Adipose tissue (tissue), 3 donors: Measurements from ENCODE around the gene TRMT11. TPM values are rescaled to one million over a fixed set of nuclear protein-coding genes. Genes with fewer than 3 reads are reported as not detected.
"Not testable (repeated sequence)": the region's sequence is repeated elsewhere in the genome, so short reads cannot be mapped to it uniquely, and the experiment has no call there.

ENCODE experiments used
- H3K27ac ChIP-seq: one replicate; pipeline ENCODE4 v1.5.1; 2013; ENCODE audit warnings: low read depth, low read length
- WGBS, 3 donors: extraction: QIAGEN DNeasy Blood & Tissue Kit; methylation state at CpG; one replicate each; pipeline ENCODE4 v1.1.7; 2013; 5-methylcytosine and 5-hydroxymethylcytosine counted together
- polyA plus RNA-seq, 3 donors: library from polyadenylated mRNA; stranded (reverse); fragments of 200-250 nt; gene quantifications; one replicate each; pipeline ENCODE4 v1.2.3, GENCODE V29; 2013
- donor health status: healthy with polysubstance abuse.
- donor health status: Bipolar disorder and iron deficiency.
- donor health status: healthy.

TRMT11 gene
- 10 to 100 TPM in 1 of 3 donors, 1 to 10 TPM in 2; 5.7 to 11.2 (median 8.2) TPM for polyA plus RNA-seq

GRCh38 chr6:125986301-125987025, at the start of gene TRMT11:
TRMT11 (plus strand) TSS chr6:125986540; CDS start chr6:125986551, 11 bp downstream.
- no peak within 1 kb of the TSS for H3K27ac ChIP-seq
- 0 to 1% (median 1%) methylated on average over 52 of the region's 52 CpGs for WGBS, 3 donors

GRCh38 chr6:125939026-125939425, 47.3 kb upstream of the TRMT11 start:
- WGBS, 3 donors, result 64 to 89% (median 88%) methylated on average over 1 of the region's 1 CpG

DNA sequence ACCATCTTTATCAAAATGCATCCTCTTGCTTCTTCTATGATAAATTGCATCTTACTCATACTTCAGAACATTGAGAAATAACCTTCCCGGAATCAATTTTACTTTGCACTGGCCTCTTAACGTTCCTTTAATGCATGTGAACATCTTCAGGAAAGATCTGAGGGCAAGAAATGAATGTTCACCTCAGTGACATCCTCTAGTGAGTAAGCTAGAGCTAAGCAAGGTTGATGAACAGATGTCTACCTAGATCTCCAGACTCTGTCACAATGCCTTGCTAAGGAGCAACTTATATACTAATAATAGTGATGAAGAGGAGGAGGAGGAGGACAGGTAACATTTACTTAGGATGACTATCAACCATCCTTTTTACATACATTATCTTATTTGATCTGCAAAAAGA, 46.5 kb upstream of the TRMT11 start:
- no peak overlapping the region for H3K27ac ChIP-seq
- WGBS, 3 donors, result 78 to 86% (median 79%) methylated on average over 2 of the region's 2 CpGs

More at GRCh38 chr6:125939026-125939425, 47.3 kb upstream of the TRMT11 start:
- no peak overlapping the region for H3K27ac ChIP-seq

- 55 to 65% (median 60%) methylated on average over 5 of the region's 5 CpGs for WGBS, 3 donors
- H3K27ac ChIP-seq, result no peak overlapping the region
Observed at GRCh38 chr6:125940247-125941041, 45.9 kb upstream of the TRMT11 start.

GRCh38 chr6:125942672-125943527, 43.4 kb upstream of the TRMT11 start:
- H3K27ac ChIP-seq, result no peak overlapping the region
- 72 to 90% (median 89%) methylated on average over 10 of the region's 10 CpGs for WGBS, 3 donors

- no peak overlapping the region for H3K27ac ChIP-seq
- WGBS, 3 donors, result 58 to 83% (median 81%) methylated on average over 4 of the region's 4 CpGs
Observed at GRCh38 chr6:125943528-125944433, 42.6 kb upstream of the TRMT11 start.

GRCh38 chr6:125944434-125944816, 41.9 kb upstream of the TRMT11 start:
- no peak overlapping the region for H3K27ac ChIP-seq
- WGBS, 3 donors, result 2 to 7% (median 6%) methylated on average over 5 of the region's 5 CpGs

- H3K27ac ChIP-seq, result no peak overlapping the region
- 34 to 43% (median 41%) methylated on average over 1 of the region's 1 CpG for WGBS, 3 donors
Observed at GRCh38 chr6:125944896-125945295, 41.4 kb upstream of the TRMT11 start.

- WGBS, 3 donors, result 82 to 83% (median 83%) methylated on average over 1 of the region's 1 CpG
- H3K27ac ChIP-seq, result peak overlapping the region; percentile 41
Observed at GRCh38 chr6:125945378-125946141, 40.8 kb upstream of the TRMT11 start.

DNA sequence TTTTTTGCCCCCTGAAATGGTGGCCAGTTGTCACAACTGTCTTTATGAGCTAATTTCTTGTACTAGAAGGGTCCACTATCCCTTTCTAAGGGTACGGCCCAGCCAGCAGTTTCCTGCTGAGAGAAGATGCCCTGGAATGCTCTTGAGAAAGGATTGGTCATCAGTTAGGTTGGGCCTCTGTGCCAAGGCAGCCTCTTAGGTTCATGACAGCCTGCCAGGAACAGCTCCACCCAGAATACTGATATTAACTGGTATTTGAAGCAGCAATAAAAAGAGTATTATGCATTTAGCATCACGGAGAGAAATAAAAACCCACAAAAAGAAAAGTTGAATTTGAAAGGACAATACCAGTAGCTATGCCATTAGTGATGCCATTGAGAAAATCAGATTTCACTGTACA, 38.7 kb upstream of the TRMT11 start:
- 71 to 90% (median 79%) methylated on average over 2 of the region's 2 CpGs for WGBS, 3 donors
- no peak overlapping the region for H3K27ac ChIP-seq

GRCh38 chr6:125948455-125948854, 37.9 kb upstream of the TRMT11 start:
- H3K27ac ChIP-seq, result no peak overlapping the region
- WGBS, 3 donors, result 87 to 95% (median 90%) methylated on average over 3 of the region's 3 CpGs

- no peak overlapping the region for H3K27ac ChIP-seq
- 86 to 90% (median 89%) methylated on average over 2 of the region's 2 CpGs for WGBS, 3 donors
Observed at GRCh38 chr6:125949069-125949468, 37.3 kb upstream of the TRMT11 start.

DNA sequence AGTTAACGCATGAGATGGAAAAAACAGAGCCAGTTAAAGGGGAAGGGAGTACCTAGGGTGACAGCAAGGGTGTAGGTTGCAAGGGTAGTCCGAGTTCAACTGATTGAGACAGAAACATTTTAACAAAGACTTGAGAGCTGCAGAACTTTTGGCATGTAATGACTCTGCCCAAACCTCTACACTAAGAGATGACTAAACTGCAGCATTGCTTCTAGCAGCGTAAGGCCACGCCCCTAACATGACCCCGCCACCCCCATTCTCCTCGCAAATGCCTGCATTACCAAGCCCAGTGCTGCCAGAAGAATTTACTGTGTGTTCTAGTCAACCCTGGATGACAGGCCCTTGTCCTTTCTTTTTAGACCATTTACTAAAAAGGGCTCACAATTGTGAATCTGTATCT, 36.0 kb upstream of the TRMT11 start:
- 80 to 87% (median 86%) methylated on average over 6 of the region's 6 CpGs for WGBS, 3 donors
- H3K27ac ChIP-seq, result no peak overlapping the region

DNA sequence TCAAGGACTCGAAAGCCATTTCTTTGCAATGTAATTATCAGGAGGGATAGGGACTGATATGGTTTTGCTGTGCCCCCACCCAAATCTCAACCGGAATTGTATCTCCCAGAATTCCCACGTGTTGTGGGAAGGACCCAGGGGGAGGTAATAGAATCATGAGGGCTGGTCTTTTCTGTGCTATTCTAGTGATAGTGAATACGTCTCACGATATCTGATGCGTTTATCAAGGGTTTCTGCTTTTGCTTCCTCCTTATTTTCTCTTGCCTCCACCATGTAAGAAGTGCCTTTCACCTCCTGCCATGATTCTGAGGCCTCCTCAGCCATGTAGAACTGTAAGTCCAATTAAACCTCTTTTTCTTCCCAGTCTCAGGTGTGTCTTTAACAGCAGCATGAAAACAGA, 35.6 kb upstream of the TRMT11 start:
- 83 to 88% (median 88%) methylated on average over 6 of the region's 6 CpGs for WGBS, 3 donors
- not testable (repeated sequence) for H3K27ac ChIP-seq

DNA sequence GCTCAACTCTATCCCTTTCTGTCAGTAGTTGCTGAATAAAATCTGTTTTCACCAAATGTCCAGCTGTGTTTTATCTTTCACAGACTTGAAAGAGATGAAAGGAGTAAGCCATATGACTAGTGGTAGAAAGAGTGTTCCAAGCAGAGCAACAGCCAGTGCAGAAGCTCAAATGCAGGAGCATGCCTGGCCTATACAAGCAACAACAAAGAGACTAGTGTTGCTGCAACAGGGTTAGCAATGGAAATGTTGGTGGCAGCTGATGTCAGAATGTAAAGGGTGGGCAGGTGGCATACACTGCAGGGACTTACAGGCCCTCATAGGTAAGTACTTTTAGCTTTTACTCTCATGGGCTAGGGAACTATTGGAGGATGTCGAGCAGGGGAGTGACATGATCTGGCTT, 35.0 kb upstream of the TRMT11 start:
- WGBS, 3 donors, result 84 to 97% (median 95%) methylated on average over 1 of the region's 1 CpG
- no peak overlapping the region for H3K27ac ChIP-seq

DNA sequence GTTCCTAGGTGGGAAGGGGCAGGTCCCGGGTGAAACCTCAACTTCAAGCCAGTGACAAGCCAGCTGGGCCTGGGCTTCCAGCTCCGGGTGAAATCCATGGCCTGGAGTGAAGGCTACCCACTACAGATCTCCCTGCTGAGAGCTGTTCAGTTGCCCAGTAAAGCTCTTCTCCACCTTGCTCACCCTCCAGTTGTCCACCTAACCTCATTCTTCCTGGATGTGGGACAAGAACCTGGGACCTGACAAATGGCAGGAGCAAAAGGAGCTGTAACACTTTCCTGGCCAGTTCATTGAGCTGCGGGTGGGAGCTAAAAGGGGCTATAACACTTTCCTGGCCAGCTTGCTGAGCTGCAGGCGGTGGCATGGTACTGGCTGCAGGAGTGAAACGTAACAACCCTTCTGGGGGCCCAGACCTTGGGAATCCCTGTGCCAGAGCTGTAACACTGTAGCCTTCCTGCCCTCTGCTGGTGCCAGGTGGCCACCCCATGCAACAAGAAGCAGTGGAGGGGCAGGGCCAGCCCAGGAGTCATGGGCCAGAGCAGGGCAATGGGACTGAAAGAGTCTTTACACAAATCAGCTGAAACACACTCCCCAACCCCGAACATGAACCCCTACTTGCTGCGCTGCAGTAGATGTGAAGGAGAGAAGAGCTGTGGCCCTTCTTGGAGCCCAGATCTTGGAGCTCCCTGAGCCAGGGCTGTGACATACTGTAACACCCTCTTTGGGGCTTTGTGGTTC, 33.4 kb upstream of the TRMT11 start:
- H3K27ac ChIP-seq, result no peak overlapping the region
- 81 to 94% (median 86%) methylated on average over 7 of the region's 7 CpGs for WGBS, 3 donors

DNA sequence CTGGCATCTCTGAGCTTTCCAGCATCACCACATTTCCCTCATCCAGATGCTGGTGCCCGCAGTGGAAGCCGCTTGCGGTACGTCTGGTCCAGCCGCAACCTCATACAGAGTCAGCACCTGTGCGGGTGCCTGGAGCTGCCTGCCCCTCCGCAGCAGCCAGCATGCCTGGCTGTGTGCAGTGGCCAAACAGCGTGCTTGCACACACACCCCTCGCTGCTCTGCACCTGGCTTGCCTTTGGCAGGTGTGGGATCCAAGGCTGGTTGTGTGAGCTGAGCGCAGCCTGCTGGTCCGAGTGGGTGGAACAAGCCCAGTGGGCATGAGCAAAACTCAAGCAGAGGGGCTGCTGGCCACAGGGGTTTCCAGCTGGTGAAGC, 32.9 kb upstream of the TRMT11 start:
- 57 to 85% (median 84%) methylated on average over 11 of the region's 11 CpGs for WGBS, 3 donors
- H3K27ac ChIP-seq, result no peak overlapping the region
